Kidney tubule cell (primary cell): ENCODE measurements around the gene CCDC73.
"Not testable (repeated sequence)": the region's sequence is repeated elsewhere in the genome, so short reads cannot be mapped to it uniquely, and the experiment has no call there.

Experiments used
- DNase-seq: peaks from one replicate; pipeline ENCODE4 v3.0.0-alpha.2; 2018; ENCODE audit warnings: low spot score

The CCDC73 gene

DNA sequence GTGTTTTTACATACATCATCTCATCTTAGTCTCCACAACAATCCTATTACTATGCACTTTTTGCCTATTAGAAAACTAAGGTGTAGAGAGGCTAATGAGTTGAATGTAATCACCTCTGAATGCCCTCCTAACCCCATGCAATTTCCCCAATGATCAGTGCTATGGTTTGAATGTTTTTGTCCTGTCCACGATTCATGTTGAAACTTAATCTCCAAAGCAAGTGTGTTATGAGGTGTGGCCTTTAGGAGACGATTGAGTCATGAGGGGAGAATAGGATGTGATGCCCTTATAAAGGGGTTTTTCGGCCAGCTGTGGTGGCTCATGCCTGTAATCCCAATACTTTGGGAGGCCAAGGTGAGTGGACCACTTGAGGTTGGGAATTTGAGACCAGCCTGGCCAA is 2.0 kb upstream of the CCDC73 start:
- no peak for DNase-seq

DNA sequence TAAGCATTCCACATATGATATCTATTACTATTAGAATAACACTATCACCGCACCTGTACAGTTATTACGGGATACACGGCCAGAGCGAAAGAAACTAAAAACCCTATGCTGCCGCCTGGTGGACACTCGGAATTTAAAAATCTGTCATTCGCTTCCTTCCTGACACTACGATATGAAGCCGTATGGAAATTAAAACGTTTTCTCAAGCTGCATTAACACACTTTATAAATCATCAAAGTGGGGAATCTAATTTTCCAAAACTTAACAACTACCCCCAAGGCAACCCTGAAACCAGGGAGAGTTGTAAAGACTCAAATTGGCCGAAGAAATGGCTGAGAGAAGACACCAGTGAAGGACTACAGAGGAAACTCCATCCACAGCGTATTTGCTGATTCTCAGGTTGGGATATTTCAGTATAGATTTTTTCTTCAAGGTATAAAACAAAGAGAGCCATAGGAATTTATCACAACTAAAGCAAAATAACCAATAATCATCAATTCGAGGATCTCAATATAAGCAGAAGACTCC is 1.4 kb downstream of the CCDC73 start:
- peak; percentile 59 for DNase-seq

DNA sequence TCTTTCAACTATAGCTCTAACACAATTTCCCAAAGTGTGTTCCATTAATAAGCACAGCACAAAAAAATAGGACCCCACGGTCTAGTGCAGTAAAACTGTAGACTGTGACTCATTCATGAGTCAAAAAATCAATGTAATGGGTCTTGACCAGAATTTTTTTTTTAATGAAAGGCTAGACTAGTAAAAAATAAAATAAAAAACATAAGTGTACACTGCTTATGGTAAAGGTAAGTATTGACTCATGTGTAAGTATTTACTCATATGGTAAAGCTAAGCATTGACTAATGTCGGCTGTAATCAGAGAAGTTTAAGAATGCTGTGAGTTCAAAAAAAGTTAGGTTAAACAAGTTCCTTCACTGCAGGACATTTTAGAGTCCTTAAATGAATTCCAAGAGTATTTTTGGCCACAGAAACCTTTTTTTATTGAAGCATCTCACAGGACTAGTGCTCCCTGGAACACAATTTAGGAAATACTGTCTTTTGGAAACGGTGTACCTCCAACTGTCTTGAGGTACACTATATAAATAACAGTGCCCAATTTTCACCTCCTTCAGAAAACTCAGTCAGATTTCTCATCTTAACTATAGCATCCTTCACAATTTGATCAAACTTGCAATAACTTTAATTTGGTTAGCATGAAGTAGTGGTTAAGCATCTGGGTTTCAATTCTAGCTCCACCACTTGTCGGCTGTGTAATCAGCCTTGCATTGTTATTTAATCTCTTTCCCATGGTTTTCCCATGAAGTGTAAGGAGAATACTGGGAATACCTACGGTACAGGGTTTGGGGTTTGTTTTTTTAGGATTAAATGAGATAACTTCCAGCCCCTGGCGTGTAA is 2.1 kb downstream of the CCDC73 start:
- peak; percentile 9 for DNase-seq

DNA sequence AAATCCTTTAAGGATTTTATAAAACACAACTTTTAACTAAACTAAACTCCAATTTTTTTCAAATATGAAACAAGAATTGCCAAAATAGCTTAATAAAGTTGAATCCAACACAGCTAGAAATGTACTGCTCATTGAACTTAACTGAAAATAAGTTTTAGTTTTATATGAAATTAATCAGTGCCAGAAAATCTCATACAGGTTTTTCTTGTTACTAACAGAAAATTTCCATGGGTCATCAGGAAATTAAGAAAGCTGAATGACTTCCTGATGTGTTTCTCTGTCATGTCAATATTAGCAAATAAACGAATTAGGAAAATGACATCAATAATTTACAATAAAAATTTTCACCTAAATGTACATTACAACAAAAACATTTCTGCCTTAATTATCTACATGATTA is 3.5 kb downstream of the CCDC73 start:
- DNase-seq = no peak

DNA sequence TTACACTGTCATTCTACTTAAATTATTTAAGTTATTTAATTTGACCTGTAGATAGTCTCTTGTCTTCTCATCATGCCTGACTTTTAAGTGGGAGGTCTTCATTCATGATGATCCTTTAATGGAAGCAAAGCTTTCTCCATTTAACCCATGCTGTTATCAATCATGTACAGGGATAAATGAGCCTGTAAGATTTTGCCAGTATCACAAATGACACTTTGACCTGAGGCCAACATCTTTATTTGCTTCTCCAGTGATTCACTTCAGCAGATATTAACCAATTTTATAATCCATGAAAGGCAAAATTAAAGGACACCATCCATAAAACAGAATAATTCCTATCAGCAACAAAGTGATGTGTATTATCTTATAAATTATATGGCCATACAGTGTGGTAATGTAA is 7.7 kb downstream of the CCDC73 start:
- DNase-seq = no peak

DNA sequence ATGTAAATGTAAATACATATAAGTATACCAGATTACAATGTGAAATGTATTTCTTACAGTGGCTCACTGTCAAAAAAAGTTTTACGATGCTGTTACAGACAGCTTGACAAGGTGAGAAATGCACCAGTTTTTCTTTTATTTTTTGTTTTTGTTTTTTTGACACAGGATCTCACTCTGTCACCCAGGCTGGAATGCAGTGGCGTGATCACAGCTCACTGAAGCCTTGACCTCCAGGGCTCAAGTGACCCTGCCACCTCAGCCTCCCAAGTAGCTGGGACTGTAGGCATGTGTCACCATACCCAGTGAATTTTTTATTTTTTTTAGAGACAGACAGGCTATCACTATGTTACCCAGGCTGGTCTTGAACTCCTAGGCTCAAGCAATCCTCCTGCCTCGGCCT is 9.2 kb downstream of the CCDC73 start:
- peak; percentile 10 for DNase-seq

DNA sequence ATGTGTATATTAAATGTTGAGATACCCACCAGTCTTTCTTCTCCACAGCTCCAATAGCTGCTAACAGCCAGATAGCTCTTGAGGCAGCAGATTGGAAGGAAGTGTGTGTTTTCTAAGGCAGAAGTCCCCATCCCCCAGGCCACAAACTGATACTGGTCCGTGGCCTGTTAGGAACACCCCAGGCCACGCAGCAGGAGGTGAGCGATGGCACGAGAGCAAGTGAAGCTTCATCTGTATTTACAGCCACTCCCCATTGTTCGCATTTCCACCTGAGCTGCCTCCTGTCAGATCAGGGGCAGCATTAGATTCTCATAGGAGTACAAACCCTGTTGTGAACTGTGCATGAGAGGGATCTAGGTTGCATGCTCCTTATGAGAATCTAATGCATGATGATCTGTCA is 12.7 kb downstream of the CCDC73 start:
- DNase-seq = no peak

DNA sequence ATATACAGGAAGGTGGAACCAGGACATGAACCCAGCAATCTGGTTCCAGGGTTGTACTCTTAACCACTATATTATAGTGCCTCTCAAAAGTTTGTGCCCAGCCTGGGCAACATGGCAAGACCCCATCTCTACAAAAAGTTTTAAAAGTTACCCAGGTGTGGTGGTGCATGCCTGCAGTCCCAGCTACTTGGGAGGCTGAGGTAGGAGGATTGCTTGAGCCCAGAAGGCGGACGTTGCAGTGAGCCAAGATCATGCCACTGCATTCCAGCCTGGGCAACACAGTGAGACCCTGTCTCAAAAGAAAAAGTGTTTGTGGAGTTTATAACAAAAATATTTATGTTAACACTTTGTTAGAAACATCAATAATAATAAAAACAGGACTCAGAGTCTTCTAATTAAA is 13.6 kb downstream of the CCDC73 start:
- not testable (repeated sequence) for DNase-seq

DNA sequence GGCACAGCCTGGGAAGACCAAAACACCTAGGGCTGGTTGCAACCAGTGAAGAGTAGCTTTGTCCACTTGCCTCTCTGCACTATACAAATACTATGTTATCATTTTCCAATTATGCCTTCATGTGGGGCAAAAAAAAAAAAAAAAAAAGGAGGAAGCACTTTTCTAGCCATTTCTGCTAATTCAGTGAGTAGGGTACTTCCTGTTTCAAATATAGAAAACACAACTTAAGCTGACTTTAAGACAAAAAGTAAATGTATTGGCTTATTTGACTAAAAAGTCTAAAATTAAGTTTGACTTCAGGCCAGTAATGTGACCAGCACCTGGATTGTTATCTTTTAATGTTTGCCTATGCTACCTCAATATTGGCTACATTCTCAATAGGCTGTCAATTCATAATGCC is 15.3 kb downstream of the CCDC73 start:
- DNase-seq = no peak

DNA sequence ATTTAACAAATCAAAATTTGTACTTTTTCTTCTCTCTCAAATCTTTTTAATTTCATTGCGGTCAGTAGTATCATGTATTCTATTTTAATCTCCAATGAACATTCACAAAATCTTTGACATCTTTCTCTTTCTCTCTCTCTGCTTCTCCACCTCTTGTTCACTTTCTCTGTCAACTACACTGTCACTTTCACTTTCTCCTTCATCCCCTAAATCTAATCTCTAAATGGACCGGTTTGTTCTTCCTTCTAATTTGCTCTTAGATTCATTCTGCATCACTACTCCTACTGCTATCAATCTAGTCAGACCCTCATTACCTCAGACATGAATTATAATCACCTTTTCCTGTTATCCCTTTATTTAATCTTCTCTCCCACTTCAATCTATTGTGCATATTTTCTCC is 18.6 kb downstream of the CCDC73 start:
- DNase-seq = no peak

DNA sequence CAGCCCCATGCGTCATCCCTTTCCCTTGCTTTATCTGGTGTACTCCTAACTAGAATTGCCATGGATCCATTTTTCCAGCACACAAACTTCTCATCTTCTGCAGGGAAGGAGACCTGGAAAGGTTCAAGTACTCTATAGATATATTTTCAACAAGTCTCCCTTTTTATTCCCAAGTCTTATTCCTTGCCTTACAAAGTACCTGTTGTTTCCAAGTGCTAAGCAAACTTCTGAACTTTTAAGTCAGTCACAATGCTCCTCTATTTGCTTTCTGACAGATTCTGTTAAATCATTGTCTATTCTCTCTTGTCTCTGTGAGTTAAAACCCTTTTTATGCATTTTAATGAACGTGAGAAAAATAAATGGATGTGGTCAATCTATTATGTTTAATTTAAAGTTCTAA is 20.4 kb downstream of the CCDC73 start:
- no peak for DNase-seq

DNA sequence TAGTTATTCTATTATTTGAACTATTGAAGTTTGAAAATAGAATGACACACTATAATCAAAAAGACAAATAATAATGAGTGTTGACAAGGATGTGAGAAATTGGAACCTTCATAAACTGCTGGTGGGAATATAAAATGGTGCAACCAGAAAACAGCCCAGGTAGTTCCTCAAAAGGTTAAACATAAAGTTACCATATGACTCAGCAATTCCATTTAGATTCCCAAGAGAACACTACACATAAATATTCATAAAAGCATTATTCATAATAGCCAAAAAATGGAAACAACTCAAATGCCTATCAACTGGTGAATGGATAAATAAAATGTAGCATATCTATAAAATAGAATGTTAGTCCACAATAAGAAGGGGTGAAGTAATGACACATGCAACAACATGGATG is 21.7 kb downstream of the CCDC73 start:
- DNase-seq = no peak

DNA sequence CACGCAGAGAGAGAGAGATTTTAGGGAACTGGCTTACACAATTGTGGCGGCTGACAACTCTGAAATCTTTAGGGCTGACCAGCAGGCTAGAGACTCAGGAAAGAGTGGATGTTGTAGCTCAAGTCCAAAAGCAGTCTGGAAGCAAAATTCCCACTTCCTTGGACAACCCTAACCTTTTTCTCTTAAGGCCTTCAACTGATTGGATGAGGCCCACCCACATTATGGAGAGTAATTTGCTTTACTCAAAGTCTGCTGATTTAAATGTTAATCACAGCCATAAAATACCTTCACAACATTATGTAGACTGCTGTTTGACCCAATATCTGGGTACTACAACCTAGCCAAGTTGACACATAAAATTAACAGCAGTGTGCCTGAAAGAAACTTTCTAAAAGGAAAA is 32.7 kb downstream of the CCDC73 start:
- DNase-seq = not testable (repeated sequence)

DNA sequence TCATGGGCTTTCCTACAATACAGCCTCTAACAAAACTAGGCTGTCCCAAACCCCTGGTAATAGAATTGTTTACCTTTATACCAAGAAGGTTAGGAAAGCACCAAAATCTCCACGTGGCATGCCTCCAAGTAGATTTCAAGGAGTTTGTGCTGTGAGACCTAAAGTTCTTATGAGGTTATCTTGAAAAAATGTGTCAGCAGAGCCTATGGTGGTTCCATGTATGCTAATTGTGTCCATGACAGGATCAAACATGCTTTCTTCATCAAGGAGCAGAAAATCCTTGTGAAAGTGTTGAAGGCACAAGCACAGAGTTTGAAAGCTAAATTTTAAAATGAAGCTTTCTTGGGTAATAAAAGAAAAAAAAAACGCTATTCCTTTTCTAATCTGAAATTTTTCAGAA is 36.2 kb downstream of the CCDC73 start:
- DNase-seq = no peak

DNA sequence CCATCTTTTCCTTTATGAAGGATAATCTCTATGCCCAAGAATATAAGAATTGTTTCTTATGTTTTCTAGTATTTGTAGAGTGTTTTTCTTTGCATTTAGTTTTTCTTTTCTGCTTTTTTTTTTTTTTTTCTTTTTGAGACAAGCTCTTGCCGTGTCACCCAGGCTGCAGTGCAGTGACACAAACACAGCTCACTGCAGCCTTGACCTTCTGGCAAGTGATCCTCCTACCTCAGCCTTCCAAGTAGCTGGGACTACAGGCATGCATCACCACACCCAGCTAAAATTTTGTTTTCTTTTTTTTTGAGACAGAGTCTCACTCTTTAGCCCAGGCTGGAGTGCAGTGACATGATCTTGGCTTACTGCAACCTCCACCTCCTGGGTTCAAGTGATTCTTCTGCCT is 41.3 kb downstream of the CCDC73 start:
- not testable (repeated sequence) for DNase-seq

DNA sequence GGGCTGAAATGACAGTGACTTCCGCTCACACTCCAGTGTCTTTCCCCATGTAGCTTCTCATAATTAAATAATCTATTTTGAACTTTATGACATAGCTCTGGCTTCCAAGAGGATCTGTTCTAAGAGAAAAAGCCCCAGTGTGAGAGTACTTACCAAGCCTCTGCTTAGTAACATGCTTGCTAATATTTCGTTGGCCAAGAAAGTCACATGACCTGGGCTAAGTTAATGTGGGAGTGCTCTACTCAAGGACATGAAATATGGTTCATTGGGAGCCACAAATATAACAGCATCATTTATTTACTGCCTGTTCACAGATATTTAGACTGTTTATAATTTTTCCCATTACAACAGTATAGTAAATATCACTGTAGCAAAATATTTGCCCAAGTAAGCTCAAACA is 42.5 kb downstream of the CCDC73 start:
- DNase-seq = no peak

DNA sequence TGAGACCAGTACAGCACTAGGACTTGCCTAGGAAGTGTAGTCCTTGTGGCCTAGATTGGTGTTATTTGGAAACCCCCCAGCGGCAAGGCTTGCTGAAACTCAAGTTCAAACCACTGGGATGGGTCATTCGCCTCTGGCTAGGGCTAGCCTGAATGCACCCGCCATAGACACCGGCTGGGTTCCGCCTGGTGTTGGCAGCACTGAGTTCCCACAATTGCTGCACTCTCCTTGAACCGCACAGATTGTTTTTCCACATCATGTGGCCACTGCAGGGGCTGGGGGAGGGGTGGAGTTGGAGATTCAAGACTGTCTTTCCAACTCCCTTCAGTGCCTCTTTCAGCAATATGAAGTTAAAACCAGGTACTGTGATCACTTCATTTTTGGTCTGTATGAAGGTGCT is 43.1 kb downstream of the CCDC73 start:
- no peak for DNase-seq

DNA sequence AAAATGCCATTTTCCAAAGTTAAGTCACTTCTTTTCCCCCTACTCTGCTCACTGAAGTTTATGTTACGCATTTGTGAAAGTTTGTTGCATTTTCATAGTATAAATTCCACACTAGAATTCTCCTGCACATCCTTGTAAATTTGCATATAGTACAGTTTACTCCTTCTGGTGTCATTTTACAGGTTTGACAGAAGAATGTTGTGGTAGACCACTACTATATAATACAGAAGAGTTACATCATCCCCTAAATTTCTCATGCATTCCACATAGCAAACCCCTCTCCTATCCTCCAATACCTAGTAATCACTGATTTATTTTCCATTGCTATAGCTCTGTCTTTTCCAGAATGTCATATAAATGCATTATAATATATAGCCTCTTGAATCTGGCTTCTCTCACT is 64.5 kb downstream of the CCDC73 start:
- DNase-seq = peak; percentile 33

DNA sequence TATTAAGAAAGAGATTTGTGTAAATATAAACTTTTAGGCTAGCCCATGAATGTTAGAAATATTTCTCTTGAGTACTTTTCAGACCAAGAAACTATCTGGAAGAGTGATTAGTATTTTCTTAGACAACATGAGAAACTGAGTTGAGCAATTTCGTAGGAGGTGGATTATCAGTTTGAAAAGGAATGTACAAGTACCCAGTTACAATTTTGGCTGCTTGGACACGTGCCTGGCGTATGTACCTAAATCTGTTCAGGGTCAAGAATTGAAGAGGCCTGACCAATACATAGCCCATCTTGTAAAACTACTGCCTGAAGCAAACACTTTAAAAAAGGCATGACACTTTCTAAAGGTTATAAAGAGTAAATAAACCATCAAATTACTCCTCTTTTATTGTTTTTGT is 71.1 kb downstream of the CCDC73 start:
- DNase-seq = no peak

DNA sequence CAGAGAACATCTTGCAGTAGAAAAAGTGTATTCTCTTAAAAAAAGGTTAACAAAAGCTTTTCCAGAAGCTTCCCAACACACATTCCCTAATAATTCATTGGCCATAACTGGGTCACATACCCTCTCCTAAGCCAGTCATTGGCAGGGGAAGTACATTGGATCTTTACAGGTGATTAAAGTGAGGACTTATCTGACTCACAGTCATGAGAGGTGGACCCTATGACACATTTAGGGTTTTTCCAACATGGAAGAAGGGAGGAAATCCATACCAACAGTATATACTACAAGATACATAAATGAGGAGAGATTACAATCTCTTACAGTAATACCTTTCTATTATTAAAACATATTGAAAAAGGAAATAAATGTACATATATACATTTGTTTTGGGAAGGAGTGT is 72.2 kb downstream of the CCDC73 start:
- DNase-seq = peak; percentile 62

DNA sequence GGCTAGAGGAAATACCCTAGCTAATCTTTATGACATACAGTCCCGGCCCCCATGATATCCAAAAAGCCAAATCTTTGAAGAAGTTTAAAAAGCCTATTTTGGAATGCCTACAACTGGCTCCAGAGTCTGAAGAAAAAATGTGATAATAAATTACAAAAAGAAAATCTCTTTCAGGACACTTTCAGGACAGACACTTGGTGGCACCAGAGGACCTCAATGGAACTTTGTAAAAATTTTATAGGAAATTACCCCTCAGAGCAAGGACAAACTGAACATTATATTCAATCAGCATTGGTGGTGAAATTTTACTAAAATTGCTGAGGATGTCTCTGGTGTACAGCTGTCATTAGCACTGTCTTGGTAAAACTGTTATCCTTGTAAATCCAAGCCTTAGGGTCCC is 81.0 kb downstream of the CCDC73 start:
- DNase-seq = peak; percentile 23

DNA sequence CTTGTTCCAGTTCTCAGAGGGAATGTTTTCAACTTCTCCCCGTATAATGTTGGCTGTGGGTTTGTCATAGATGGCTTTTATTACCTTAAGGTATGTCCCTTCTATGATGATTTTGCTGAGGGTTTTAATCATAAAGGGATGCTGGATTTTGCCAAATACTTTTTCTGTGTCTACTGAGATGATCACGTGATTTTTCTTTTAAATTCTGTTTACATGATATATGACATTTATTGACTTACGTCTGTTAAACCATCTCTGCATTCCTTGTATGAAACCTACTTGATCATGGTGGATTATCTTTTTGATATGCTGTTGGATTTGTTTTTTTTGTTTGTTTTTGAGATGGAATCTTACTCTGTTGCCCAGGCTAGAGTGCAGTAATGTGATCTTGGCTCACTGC is 85.5 kb downstream of the CCDC73 start:
- DNase-seq = not testable (repeated sequence)

DNA sequence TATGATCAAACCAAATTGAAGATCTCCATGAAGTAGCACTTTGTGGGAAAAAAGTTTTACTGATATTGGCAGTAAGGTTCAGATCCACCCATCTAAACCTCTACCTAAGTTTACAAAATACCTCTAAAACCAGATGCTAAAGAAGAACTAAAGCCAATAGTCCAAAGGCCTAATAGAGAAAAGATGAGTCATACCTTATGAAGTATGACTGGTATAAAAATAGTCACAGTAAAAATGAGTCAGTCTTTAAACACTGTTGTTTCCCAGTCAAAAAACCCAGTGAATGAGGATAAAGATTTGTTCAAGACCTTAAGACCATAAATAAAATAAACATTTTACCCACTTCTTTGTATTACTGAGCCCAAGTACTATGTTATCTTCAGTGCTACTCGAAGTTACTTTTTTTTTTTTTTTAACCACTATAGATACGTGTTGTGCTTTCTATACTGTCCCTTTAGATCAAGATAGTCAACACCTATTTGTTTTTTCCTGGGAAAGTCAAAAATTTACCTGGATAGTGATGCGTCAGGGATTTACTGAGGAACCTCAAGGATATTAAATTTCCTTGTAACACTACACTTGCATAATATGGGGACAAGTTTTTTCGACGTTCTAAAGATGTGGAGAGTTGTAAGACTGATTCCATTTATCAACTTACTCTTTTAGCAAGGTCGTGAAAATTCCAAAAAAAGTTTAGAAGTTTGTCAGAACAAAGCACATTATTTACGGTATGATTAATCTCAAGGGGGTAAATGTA is 87.3 kb downstream of the CCDC73 start:
- DNase-seq = peak; percentile 83
